Measurements from ENCODE around the gene MSRB1.
"Not testable (repeated sequence)": the region's sequence is repeated elsewhere in the genome, so short reads cannot be mapped to it uniquely, and the experiment has no call there.

Gene MSRB1

GRCh38 chr16:1915732-1916639, 27.0 kb downstream of the MSRB1 start:
- no peak for DNase-seq

- DNase-seq: no peak
These were observed 28.0 kb downstream of the MSRB1 start for GRCh38 chr16:1914988-1915387.

- no peak for DNase-seq
These were observed 28.9 kb downstream of the MSRB1 start for GRCh38 chr16:1914084-1914608.

GRCh38 chr16:1913327-1914083, 29.5 kb downstream of the MSRB1 start:
- no peak for DNase-seq

GRCh38 chr16:1912215-1912543, 30.8 kb downstream of the MSRB1 start:
- no peak for DNase-seq

- DNase-seq: no peak
These were observed 31.4 kb downstream of the MSRB1 start for GRCh38 chr16:1911467-1912214.

- no peak for DNase-seq
These were observed 33.3 kb downstream of the MSRB1 start for GRCh38 chr16:1909561-1910231.

- no peak for DNase-seq
These were observed 34.0 kb downstream of the MSRB1 start for GRCh38 chr16:1908983-1909382.

GRCh38 chr16:1908184-1908583, 34.8 kb downstream of the MSRB1 start:
- no peak for DNase-seq

- DNase-seq: no peak
These were observed 35.7 kb downstream of the MSRB1 start for GRCh38 chr16:1907226-1907860.

GRCh38 chr16:1906846-1907165, 36.2 kb downstream of the MSRB1 start:
- no peak for DNase-seq

- no peak for DNase-seq
These were observed 36.7 kb downstream of the MSRB1 start for GRCh38 chr16:1906055-1906845.

- no peak for DNase-seq
These were observed 38.9 kb downstream of the MSRB1 start for GRCh38 chr16:1903845-1904840.

- DNase-seq: no peak
These were observed 39.8 kb downstream of the MSRB1 start for GRCh38 chr16:1903220-1903574.

GRCh38 chr16:1902547-1903219, 40.3 kb downstream of the MSRB1 start:
- no peak for DNase-seq

GRCh38 chr16:1900452-1900774, 42.6 kb downstream of the MSRB1 start:
- DNase-seq: no peak

- DNase-seq: no peak
These were observed 43.2 kb downstream of the MSRB1 start for GRCh38 chr16:1899641-1900451.

GRCh38 chr16:1897692-1898091, 45.3 kb downstream of the MSRB1 start:
- DNase-seq: not testable (repeated sequence)
